IgD-negative memory B cell (primary cell): ENCODE results near the gene COL6A2. TPM values are rescaled to one million over a fixed set of nuclear protein-coding genes. Genes with fewer than 3 reads are reported as not detected.
"Not testable (repeated sequence)": the region's sequence is repeated elsewhere in the genome, so short reads cannot be mapped to it uniquely, and the experiment has no call there.

ENCODE experiments used
- H3K27ac Mint-ChIP-seq, 3 donors: one replicate each; pipeline ENCODE4 v1.8.0; 2020 to 2022; ENCODE audit warnings: mild to moderate bottlenecking in 3 of 3, mixed read lengths in 3 of 3, moderate library complexity in 1 of 3
- H3K27me3 Mint-ChIP-seq: one replicate; pipeline ENCODE4 v1.8.0; 2021; ENCODE audit warnings: mixed read lengths
- H3K36me3 Mint-ChIP-seq: one replicate; pipeline ENCODE4 v1.8.0; 2020; ENCODE audit warnings: mild to moderate bottlenecking, mixed read lengths
- H3K4me1 Mint-ChIP-seq, 3 donors: one replicate each; pipeline ENCODE4 v1.8.0; 2020 to 2022; ENCODE audit warnings: mixed read lengths in 3 of 3, mild to moderate bottlenecking in 1 of 3
- H3K4me3 Mint-ChIP-seq, 4 donors: one replicate each; pipeline ENCODE4 v1.8.0; 2020 to 2022; ENCODE audit warnings: mild to moderate bottlenecking in 4 of 4, mixed read lengths in 4 of 4, moderate library complexity in 3 of 4
- H3K9me3 Mint-ChIP-seq, 3 donors: one replicate each; pipeline ENCODE4 v1.8.0; 2020 to 2021; ENCODE audit warnings: mixed read lengths in 3 of 3, mild to moderate bottlenecking in 1 of 3
- polyA plus RNA-seq: library from polyadenylated mRNA; unstranded; fragments of 300-500 nt; fragmentation: Illumina TruSeq; gene quantifications from one replicate; pipeline ENCODE4 v1.2.3, GENCODE V29; 2021

COL6A2 gene
- polyA plus RNA-seq, 1 donor from 2014 or later = 0.14 TPM

GRCh38 chr21:46139686-46140085 lies 41.8 kb downstream of the COL6A2 start:
- H3K4me3 Mint-ChIP-seq = no peak overlapping the region
- H3K9me3 Mint-ChIP-seq = no peaks in the 10 kb centered on the region
- peaks cover 6% of the 10 kb centered on the region for H3K27me3 Mint-ChIP-seq
- H3K4me1 Mint-ChIP-seq = peaks cover 4 to 9% (median 7%) of the 10 kb centered on the region in 3 donors
- H3K27ac Mint-ChIP-seq = no peak overlapping the region
- H3K36me3 Mint-ChIP-seq = no peaks in the 10 kb centered on the region

DNA sequence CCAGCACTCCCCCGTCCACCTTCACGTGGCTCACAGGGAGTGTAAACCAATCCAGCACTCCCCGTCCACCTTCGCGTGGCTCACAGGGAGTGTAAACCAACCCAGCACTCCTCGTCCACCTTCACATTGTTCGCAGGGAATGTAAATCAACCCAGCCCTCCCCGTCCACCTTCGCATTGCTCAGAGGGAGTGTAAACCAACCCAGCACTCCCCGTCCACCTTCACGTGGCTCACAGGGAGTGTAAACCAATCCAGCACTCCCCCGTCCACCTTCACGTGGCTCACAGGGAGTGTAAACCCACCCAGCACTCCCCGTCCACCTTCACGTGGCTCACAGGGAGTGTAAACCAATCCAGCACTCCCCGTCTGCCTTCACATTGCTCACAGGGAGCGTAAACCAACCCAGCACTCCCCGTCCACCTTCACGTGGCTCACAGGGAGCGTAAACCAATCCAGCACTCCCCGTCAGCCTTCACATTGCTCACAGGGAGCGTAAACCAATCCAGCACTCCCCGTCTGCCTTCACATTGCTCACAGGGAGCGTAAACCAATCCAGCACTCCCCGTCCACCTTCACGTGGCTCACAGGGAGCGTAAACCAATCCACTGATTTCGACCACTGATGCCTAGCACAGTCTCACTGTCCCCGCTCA lies 42.6 kb downstream of the COL6A2 start:
- H3K4me1 Mint-ChIP-seq, H3K27me3 Mint-ChIP-seq, H3K27ac Mint-ChIP-seq, H3K9me3 Mint-ChIP-seq, H3K36me3 Mint-ChIP-seq, H3K4me3 Mint-ChIP-seq: not testable (repeated sequence)

GRCh38 chr21:46141767-46142581 lies 44.1 kb downstream of the COL6A2 start:
- Mint-ChIP-seq H3K4me3 (peak overlapping the region in 1 of 4 donors; percentile 8), H3K4me1 (peaks cover 6 to 9% (median 7%) of the 10 kb centered on the region in 3 donors), H3K36me3 (no peaks in the 10 kb centered on the region), H3K9me3 (no peaks in the 10 kb centered on the region), H3K27me3 (peaks cover 4% of the 10 kb centered on the region), H3K27ac (no peak overlapping the region)

- Mint-ChIP-seq H3K27me3 (peaks cover 3% of the 10 kb centered on the region), H3K4me1 (peaks cover 6 to 9% (median 7%) of the 10 kb centered on the region in 3 donors), H3K36me3 (no peaks in the 10 kb centered on the region), H3K27ac (no peak overlapping the region), H3K4me3 (no peak overlapping the region), H3K9me3 (no peaks in the 10 kb centered on the region)
These were observed 44.9 kb downstream of the COL6A2 start for GRCh38 chr21:46142582-46143473.

DNA sequence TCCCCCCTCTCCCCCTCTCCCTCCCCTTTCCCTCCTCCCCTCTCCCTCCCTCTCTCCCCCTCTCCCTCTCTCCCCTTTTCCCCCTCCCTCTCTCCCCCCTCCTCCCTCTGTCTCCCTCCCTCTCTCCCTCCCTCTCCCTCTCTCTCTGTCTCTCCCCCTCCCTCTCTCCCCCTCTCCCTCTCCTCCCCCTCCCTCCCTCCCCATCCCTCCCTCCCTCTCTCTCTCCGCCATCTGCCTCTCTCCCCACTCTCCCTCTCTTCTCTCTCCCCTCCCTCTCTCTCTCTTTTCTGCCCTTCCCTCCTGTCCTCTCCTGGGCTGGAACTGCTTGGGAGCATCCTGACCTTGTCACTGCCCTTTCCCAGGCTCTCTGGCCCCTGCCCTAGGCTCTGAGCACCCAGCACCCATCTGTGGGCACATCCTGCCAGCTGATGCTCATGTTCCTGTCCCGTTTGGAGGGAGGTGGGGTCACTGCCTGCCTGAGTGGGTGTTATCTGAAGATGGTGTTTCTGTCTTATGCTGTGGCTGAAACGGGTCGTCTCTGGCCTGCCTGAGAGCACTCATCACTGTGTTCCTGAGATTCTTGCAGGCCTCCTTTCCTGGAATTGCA lies 46.7 kb downstream of the COL6A2 start:
- no peaks in the 10 kb centered on the region for H3K9me3 Mint-ChIP-seq
- no peak overlapping the region for H3K27ac Mint-ChIP-seq
- H3K36me3 Mint-ChIP-seq = no peaks in the 10 kb centered on the region
- H3K4me3 Mint-ChIP-seq = peak overlapping the region in 3 of 4 donors; percentile 25 to 81 (median 45)
- H3K27me3 Mint-ChIP-seq = no peaks in the 10 kb centered on the region
- H3K4me1 Mint-ChIP-seq = peaks cover 6 to 9% (median 7%) of the 10 kb centered on the region in 3 donors

DNA sequence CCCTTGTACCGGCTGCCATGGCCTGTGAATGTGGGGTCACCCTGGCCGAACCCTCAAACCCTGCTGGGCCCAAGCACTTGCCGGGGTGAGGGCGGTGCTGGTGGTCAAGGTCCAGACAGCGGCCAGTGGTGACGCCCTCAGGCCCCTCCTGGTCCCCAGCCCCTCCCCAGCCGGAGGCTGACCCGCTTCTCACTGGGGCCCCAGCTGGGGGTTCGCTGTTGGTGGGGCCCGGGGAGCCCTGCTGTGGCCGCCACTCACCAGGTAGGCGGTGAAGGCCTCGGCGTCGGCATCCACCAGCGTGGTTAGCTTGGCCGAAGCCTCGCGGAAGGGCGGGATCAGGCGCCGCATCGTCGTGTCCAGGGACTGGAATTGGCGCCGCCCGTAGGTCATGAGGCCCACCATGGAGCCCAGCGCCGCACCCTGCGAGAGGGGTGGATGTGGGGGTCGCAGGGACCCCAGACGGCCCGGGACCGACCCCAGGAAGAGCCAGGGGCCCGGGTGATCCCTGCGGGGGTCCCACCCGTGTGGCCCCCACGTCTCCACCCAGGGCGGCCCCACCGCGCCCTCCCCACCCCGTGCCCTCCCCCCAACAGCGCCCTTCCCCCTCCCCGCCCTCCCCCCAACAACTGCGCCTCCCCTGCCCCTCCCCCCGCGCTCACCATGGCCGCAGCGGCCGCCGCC lies 47.4 kb downstream of the COL6A2 start:
- Mint-ChIP-seq H3K27ac (no peak overlapping the region), H3K27me3 (no peaks in the 10 kb centered on the region), H3K36me3 (no peaks in the 10 kb centered on the region), H3K4me3 (peak overlapping the region in 1 of 4 donors; percentile 45), H3K4me1 (peaks cover 6 to 9% (median 7%) of the 10 kb centered on the region in 3 donors), H3K9me3 (no peaks in the 10 kb centered on the region)

GRCh38 chr21:46145840-46146691 lies 48.2 kb downstream of the COL6A2 start:
- no peak overlapping the region for H3K4me3 Mint-ChIP-seq
- H3K36me3 Mint-ChIP-seq = no peaks in the 10 kb centered on the region
- H3K4me1 Mint-ChIP-seq = peaks cover 6 to 9% (median 7%) of the 10 kb centered on the region in 3 donors
- no peaks in the 10 kb centered on the region for H3K9me3 Mint-ChIP-seq
- H3K27me3 Mint-ChIP-seq = no peaks in the 10 kb centered on the region
- no peak overlapping the region for H3K27ac Mint-ChIP-seq

DNA sequence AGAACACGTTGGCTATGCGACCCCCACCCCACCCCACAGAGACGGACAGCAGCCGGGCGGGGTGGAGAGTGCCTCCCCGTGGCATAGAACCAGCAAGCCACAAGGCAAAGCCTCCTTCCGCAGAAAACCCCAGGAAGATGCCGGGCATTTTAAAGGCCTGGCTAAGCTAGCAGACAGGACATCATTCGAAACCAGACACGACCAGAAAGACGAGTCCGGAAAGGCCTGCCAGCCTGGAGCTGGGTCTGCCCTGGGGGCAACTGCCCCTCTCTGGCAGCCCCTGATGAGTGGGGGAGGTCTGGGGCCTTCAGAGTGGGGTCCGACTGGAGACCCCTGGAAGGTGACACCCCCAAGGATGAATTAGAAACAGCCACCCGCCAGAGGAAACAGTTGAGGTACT lies 48.9 kb downstream of the COL6A2 start:
- Mint-ChIP-seq H3K27ac (no peak overlapping the region), H3K4me1 (peaks cover 6 to 9% (median 7%) of the 10 kb centered on the region in 3 donors), H3K36me3 (no peaks in the 10 kb centered on the region), H3K4me3 (no peak overlapping the region), H3K9me3 (no peaks in the 10 kb centered on the region), H3K27me3 (no peaks in the 10 kb centered on the region)

DNA sequence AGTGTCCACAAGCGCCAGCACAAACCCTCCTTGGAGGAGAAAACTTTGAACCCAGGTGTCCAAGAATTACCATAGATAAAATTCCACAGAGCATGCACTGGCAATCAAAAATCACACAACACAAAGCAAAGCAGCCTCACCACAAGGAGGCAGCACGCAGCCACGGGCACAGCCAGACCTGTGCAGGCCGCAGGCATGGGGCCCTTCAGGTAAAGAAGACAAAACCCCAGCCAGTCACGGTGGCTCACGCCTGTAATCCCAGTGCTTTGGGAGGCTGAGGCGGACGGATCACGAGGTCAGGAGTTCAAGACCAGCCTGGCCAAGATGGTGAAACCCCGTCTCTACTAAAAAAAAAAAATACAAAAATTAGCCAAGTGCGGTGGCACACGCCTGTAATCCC lies 49.5 kb downstream of the COL6A2 start:
- not testable (repeated sequence) for H3K4me3 Mint-ChIP-seq, H3K27me3 Mint-ChIP-seq, H3K9me3 Mint-ChIP-seq, H3K27ac Mint-ChIP-seq, H3K4me1 Mint-ChIP-seq, H3K36me3 Mint-ChIP-seq

GRCh38 chr21:46148106-46148505 lies 50.2 kb downstream of the COL6A2 start:
- H3K4me3 Mint-ChIP-seq = no peak overlapping the region
- H3K4me1 Mint-ChIP-seq = peaks cover 6 to 8% (median 7%) of the 10 kb centered on the region in 3 donors
- H3K36me3 Mint-ChIP-seq = no peaks in the 10 kb centered on the region
- no peak overlapping the region for H3K27ac Mint-ChIP-seq
- H3K9me3 Mint-ChIP-seq = no peaks in the 10 kb centered on the region
- H3K27me3 Mint-ChIP-seq = peaks cover 3% of the 10 kb centered on the region

- Mint-ChIP-seq H3K9me3 (no peaks in the 10 kb centered on the region), H3K4me1 (peaks cover 0 to 2% (median 0%) of the 10 kb centered on the region in 3 donors), H3K27me3 (peaks cover 3% of the 10 kb centered on the region), H3K4me3 (no peak overlapping the region), H3K36me3 (no peaks in the 10 kb centered on the region), H3K27ac (no peak overlapping the region)
These were observed 51.4 kb downstream of the COL6A2 start for GRCh38 chr21:46149205-46149901.

DNA sequence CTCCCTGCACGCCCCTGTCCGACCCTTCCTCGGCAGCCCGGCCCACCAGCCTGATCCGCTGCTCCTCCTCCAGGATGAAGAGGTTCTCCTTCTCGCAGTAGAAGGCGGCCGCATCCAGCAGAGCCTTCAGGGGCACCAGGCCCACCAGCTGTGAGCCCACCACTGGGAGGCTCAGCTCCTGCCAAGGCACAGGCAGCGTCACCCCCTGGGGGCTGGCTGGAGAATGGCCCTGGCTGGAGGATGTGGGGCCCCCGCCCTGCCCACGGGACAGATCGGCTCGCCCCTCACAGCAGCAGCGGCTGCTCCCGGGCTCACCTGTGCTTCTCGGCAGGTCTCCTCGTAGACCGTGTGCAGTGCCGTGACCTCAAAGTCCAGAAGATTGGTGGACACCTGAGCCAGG lies 52.2 kb downstream of the COL6A2 start:
- H3K4me3 Mint-ChIP-seq = no peak overlapping the region

DNA sequence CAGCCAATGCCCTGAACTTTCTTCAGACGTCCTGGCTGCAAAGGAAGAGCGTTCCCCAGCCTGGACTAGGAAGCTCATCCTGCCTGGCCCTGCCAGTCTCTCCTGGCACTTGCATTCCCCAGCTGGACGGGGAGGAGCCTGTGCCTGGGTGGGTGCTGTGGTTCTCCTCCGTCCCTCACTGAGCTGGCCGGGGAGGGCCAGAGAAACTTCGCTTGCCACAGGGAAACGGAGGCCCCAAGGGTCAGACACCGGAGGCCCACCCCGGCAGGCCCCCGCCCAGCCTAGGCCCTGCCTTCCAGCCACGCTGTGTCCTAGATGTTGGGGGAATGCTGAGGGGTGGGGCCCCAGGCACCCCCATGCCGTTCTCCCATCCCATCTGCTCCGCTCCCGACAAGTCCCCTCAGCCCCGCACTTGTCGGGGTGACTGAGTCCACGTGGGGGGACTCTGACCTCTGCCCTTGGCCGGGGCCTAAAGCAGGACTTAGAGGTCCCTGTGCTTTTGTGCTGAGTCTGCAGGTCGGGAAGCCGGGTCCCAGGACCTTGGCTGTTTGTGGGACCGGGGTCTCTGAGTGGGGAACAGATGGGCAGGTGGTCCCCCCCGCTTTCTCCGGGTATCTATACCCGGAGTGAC lies 52.7 kb downstream of the COL6A2 start:
- no peak overlapping the region for H3K27ac Mint-ChIP-seq

More for the DNA sequence above, 52.2 kb downstream of the COL6A2 start:
- Mint-ChIP-seq H3K27me3 (peaks cover 3% of the 10 kb centered on the region), H3K4me1 (no peaks in the 10 kb centered on the region), H3K9me3 (no peaks in the 10 kb centered on the region), H3K27ac (no peak overlapping the region), H3K36me3 (no peaks in the 10 kb centered on the region)

More for the DNA sequence above, 52.7 kb downstream of the COL6A2 start:
- Mint-ChIP-seq H3K27me3 (peaks cover 3% of the 10 kb centered on the region), H3K9me3 (no peaks in the 10 kb centered on the region), H3K36me3 (no peaks in the 10 kb centered on the region), H3K4me3 (no peak overlapping the region), H3K4me1 (no peaks in the 10 kb centered on the region)
